ENCODE measurements around the gene ABCA4.

Gene ABCA4

GRCh38 chr1:93976711-93977597 is 144.0 kb downstream of the ABCA4 start:
- no peak overlapping the region for H3K9ac ChIP-seq
- H3K4me1 ChIP-seq, result no peaks in the 10 kb centered on the region
- no peaks in the 10 kb centered on the region for H3K36me3 ChIP-seq (ENCODE audit: control insufficient read depth, insufficient read depth, low read length)
- H3K79me2 ChIP-seq, result no peaks in the 10 kb centered on the region
- H3K27me3 ChIP-seq (ENCODE audit: control insufficient read depth, insufficient read depth, low read length), result no peaks in the 10 kb centered on the region
- H3K27ac ChIP-seq, result no peak overlapping the region
- H2AFZ ChIP-seq, result no peak overlapping the region
- no peaks in the 10 kb centered on the region for H3K9me3 ChIP-seq (ENCODE audit: control insufficient read depth, low read length)
- no peak overlapping the region for H3K4me3 ChIP-seq (ENCODE audit: low read depth, low read length)
- TF ChIP-seq CTCF (IDR thresholded peaks at IDR 0.05), result no peak
- no peak overlapping the region for H3K4me2 ChIP-seq (ENCODE audit: low read length)

GRCh38 chr1:93976291-93976690 is 144.7 kb downstream of the ABCA4 start:
- no peaks in the 10 kb centered on the region for H3K79me2 ChIP-seq
- no peak overlapping the region for H3K4me2 ChIP-seq (ENCODE audit: low read length)
- no peaks in the 10 kb centered on the region for H3K27me3 ChIP-seq (ENCODE audit: control insufficient read depth, insufficient read depth, low read length)
- no peak for TF ChIP-seq CTCF (IDR thresholded peaks at IDR 0.05)
- no peaks in the 10 kb centered on the region for H3K36me3 ChIP-seq (ENCODE audit: control insufficient read depth, insufficient read depth, low read length)
- no peak overlapping the region for H3K27ac ChIP-seq
- no peaks in the 10 kb centered on the region for H3K9me3 ChIP-seq (ENCODE audit: control insufficient read depth, low read length)
- H3K4me1 ChIP-seq, result no peaks in the 10 kb centered on the region
- H2AFZ ChIP-seq, result no peak overlapping the region
- no peak overlapping the region for H3K4me3 ChIP-seq (ENCODE audit: low read depth, low read length)
- no peak overlapping the region for H3K9ac ChIP-seq

GRCh38 chr1:93972341-93972740 is 148.6 kb downstream of the ABCA4 start:
- no peak overlapping the region for H2AFZ ChIP-seq
- TF ChIP-seq CTCF (IDR thresholded peaks at IDR 0.05), result no peak
- no peak overlapping the region for H3K4me2 ChIP-seq (ENCODE audit: low read length)
- no peak overlapping the region for H3K9ac ChIP-seq
- no peak overlapping the region for H3K4me3 ChIP-seq (ENCODE audit: low read depth, low read length)
- H3K27ac ChIP-seq, result no peak overlapping the region
- H3K79me2 ChIP-seq, result no peaks in the 10 kb centered on the region
- H3K36me3 ChIP-seq (ENCODE audit: control insufficient read depth, insufficient read depth, low read length), result no peaks in the 10 kb centered on the region
- H3K27me3 ChIP-seq (ENCODE audit: control insufficient read depth, insufficient read depth, low read length), result no peaks in the 10 kb centered on the region
- H3K4me1 ChIP-seq, result no peaks in the 10 kb centered on the region
- H3K9me3 ChIP-seq (ENCODE audit: control insufficient read depth, low read length), result no peaks in the 10 kb centered on the region

- Histone ChIP-seq H3K9me3 (ENCODE audit: control insufficient read depth, low read length) (no peaks in the 10 kb centered on the region), H3K4me1 (no peaks in the 10 kb centered on the region), H3K27me3 (ENCODE audit: control insufficient read depth, insufficient read depth, low read length) (no peaks in the 10 kb centered on the region), H3K79me2 (no peaks in the 10 kb centered on the region), H3K9ac (no peak overlapping the region), H3K27ac (no peak overlapping the region), H3K4me3 (ENCODE audit: low read depth, low read length) (no peak overlapping the region), H3K4me2 (ENCODE audit: low read length) (no peak overlapping the region), H3K36me3 (ENCODE audit: control insufficient read depth, insufficient read depth, low read length) (no peaks in the 10 kb centered on the region), H2AFZ (no peak overlapping the region)
- TF ChIP-seq CTCF (IDR thresholded peaks at IDR 0.05), result no peak
These were observed 151.1 kb downstream of the ABCA4 start for GRCh38 chr1:93969887-93970286.

GRCh38 chr1:93969371-93969770 is 151.6 kb downstream of the ABCA4 start:
- Histone ChIP-seq H2AFZ (no peak overlapping the region), H3K9ac (no peak overlapping the region), H3K4me1 (no peaks in the 10 kb centered on the region), H3K27me3 (ENCODE audit: control insufficient read depth, insufficient read depth, low read length) (no peaks in the 10 kb centered on the region), H3K27ac (no peak overlapping the region), H3K9me3 (ENCODE audit: control insufficient read depth, low read length) (no peaks in the 10 kb centered on the region), H3K36me3 (ENCODE audit: control insufficient read depth, insufficient read depth, low read length) (no peaks in the 10 kb centered on the region), H3K79me2 (no peaks in the 10 kb centered on the region), H3K4me2 (ENCODE audit: low read length) (no peak overlapping the region), H3K4me3 (ENCODE audit: low read depth, low read length) (no peak overlapping the region)
- no peak for TF ChIP-seq CTCF (IDR thresholded peaks at IDR 0.05)
